ENCODE data around the gene CDH3. TPM values are rescaled to one million over a fixed set of nuclear protein-coding genes. Genes with fewer than 3 reads are reported as not detected.

The CDH3 gene
- total and polyA plus RNA-seq, 8 donors, result 0.30 to 5.2 (median 1.2) TPM

GRCh38 chr16:68655806-68656205 is 10.7 kb downstream of the CDH3 start:
- Histone ChIP-seq H3K4me1 (no peaks in the 10 kb centered on the region), H3K9me3 (no peaks in the 10 kb centered on the region), H3K36me3 (no peaks in the 10 kb centered on the region), H3K27me3 (no peaks in the 10 kb centered on the region), H3K4me3 (no peak overlapping the region), H3K27ac (no peak overlapping the region)
- TF ChIP-seq CTCF (IDR thresholded peaks at IDR 0.05), result no peak
- DNase-seq (no peak), FAIRE-seq (no peak), ATAC-seq (no peak)
- 76 to 81% methylated on average over 6 of the region's 6 CpGs for WGBS, 2 donors
- intact Hi-C loops (cut with DNase I), result no loop called here

GRCh38 chr16:68656751-68657150 is 11.6 kb downstream of the CDH3 start:
- Histone ChIP-seq H3K9me3 (no peaks in the 10 kb centered on the region), H3K4me1 (no peaks in the 10 kb centered on the region)
- 69 to 88% methylated on average over 2 of the region's 2 CpGs for WGBS, 2 donors

GRCh38 chr16:68658341-68658973 is 13.3 kb downstream of the CDH3 start:
- Histone ChIP-seq H3K27ac (no peak overlapping the region), H3K27me3 (no peaks in the 10 kb centered on the region), H3K4me3 (no peak overlapping the region), H3K9me3 (no peaks in the 10 kb centered on the region), H3K4me1 (no peaks in the 10 kb centered on the region), H3K36me3 (no peaks in the 10 kb centered on the region)
- no peak for TF ChIP-seq CTCF (IDR thresholded peaks at IDR 0.05)
- DNase-seq (no peak), ATAC-seq (no peak), FAIRE-seq (no peak)
- intact Hi-C loops (cut with DNase I), result no loop called here
- 69 to 80% methylated on average over 12 to 13 of the region's 13 CpGs for WGBS, 2 donors

More at GRCh38 chr16:68656751-68657150, 11.6 kb downstream of the CDH3 start:
- H3K27ac ChIP-seq, result no peak overlapping the region
- no peaks in the 10 kb centered on the region for H3K27me3 ChIP-seq
- ATAC-seq (no peak), FAIRE-seq (no peak), DNase-seq (no peak)
- no peak overlapping the region for H3K4me3 ChIP-seq
- intact Hi-C loops (cut with DNase I), result no loop called here
- H3K36me3 ChIP-seq, result no peaks in the 10 kb centered on the region
- TF ChIP-seq CTCF (IDR thresholded peaks at IDR 0.05), result no peak

- Histone ChIP-seq H3K4me1 (no peaks in the 10 kb centered on the region), H3K27ac (no peak overlapping the region), H3K4me3 (no peak overlapping the region), H3K36me3 (no peaks in the 10 kb centered on the region), H3K27me3 (no peaks in the 10 kb centered on the region), H3K9me3 (no peaks in the 10 kb centered on the region)
- WGBS, 2 donors, result 25 to 54% methylated on average over 1 of the region's 1 CpG
- no peak for FAIRE-seq
- ATAC-seq, result no peak
- TF ChIP-seq CTCF (IDR thresholded peaks at IDR 0.05), result no peak
- intact Hi-C loops (cut with DNase I), result no loop called here
- no peak for DNase-seq
These were observed 13.9 kb downstream of the CDH3 start for GRCh38 chr16:68658974-68659360.
